H7 (cell line): Measurements from ENCODE around the gene LSM14A. TPM values are rescaled to one million over a fixed set of nuclear protein-coding genes. Genes with fewer than 3 reads are reported as not detected.

Experiments used
- DNase-seq: peaks from one replicate; pipeline ENCODE4 v3.0.0; 2012
- H3K27me3 ChIP-seq: 2 replicates; pipeline ENCODE4 v1.6.0; 2011; ENCODE audit warnings: mild to moderate bottlenecking, low read length; ENCODE audit not compliant: control insufficient read depth, insufficient read depth
- H3K36me3 ChIP-seq: replicated peaks from 2 replicates; pipeline ENCODE4 v1.5.1; 2011; ENCODE audit warnings: low read length; ENCODE audit not compliant: control insufficient read depth, insufficient read depth
- H3K4me3 ChIP-seq: 2 replicates; pipeline ENCODE4 v1.5.1; 2011; ENCODE audit warnings: low read depth, mild to moderate bottlenecking, control low read depth, low read length, moderate library complexity; ENCODE audit not compliant: insufficient read depth
- total RNA-seq: library from RNA; depleted of rRNA; stranded (reverse); fragments of >200 nt; shearing (Covaris generic); gene quantifications from 2 replicates; pipeline ENCODE4 v1.2.3, GENCODE V29; 2014

Gene LSM14A
- total RNA-seq, 1 experiment from 2014 or later = 133 TPM

DNA sequence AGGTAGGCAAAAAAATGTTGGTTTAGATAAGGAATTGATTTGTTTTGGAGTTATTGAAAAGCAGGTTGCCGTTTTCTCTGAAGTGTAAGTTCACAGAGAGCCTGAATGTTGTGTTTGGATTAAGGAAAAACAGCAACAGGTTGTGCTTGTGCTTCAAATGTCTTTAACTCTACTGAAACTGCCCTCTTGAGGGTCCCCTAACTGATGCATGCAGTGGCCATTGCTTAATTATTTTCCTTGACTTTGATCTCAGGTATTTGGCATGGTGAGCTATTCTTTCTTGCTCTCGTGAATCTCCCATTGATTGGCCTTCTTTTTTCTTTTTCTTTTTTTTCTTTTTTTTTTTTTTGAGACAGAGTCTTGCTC is 85.2 kb downstream of the LSM14A start:
- Histone ChIP-seq H3K36me3 (no peaks in the 10 kb centered on the region), H3K27me3 (no peaks in the 10 kb centered on the region), H3K4me3 (no peak overlapping the region)
- DNase-seq = no peak

DNA sequence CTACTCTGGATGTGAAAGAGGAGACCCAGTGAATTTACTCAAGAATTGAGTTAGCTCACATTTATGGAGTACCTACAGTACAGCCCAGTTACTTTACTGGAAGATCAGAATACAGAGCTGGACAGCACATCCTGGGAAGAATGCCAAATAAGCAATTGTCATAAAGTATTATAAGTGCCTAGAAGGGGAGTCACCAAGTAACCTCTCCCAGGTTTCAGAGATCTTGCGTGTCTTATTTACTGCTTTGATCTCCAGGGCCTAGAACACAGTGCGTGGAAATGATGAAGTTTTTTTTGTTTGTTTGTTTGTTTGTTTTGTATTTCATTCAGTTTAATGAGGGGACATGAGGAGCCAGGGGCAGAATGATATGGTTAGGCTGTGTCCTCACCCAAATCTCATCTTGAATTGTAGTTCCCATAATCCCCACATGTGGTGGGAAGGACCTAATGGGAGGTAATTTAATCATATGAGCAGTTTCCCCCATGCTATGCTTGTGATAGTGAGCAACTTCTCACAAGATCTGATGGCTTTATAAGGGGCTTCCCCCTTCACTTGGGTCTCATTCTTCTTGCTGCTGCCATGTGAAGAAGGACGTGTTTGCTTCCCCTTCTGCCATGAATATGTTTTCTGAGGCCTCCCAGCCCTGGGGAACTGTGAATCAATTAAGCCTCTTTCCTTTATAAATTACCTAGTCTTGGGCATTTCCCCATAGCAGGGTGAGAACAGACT is 87.2 kb downstream of the LSM14A start:
- Histone ChIP-seq H3K27me3 (no peaks in the 10 kb centered on the region), H3K4me3 (no peak overlapping the region), H3K36me3 (no peaks in the 10 kb centered on the region)
- no peak for DNase-seq

DNA sequence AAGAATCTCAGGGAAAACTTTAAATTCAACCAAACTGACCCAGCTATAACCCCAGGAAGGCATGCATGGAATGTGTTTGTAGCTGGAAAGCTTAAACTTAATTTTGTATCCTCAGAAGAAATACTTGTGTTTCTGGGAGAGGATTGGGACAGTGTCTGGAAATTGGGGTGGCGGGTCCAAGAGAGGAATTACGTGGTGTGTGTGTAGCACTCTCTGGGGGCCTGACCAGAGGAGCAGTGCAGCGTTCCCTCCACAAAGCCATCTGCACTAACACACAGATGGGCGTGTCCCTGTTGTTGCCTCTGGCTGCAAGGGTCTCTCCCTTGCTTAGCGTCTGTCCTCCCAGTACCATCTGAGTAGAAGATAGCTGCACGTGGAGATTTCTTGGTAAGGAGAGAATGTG is 88.5 kb downstream of the LSM14A start:
- DNase-seq = no peak
- H3K27me3 ChIP-seq = no peaks in the 10 kb centered on the region
- H3K4me3 ChIP-seq = no peak overlapping the region
- no peaks in the 10 kb centered on the region for H3K36me3 ChIP-seq

- Histone ChIP-seq H3K4me3 (no peak overlapping the region), H3K36me3 (no peaks in the 10 kb centered on the region), H3K27me3 (no peaks in the 10 kb centered on the region)
- no peak for DNase-seq
Observed at GRCh38 chr19:34261334-34262109, 89.2 kb downstream of the LSM14A start.

- Histone ChIP-seq H3K4me3 (no peak overlapping the region), H3K27me3 (no peaks in the 10 kb centered on the region), H3K36me3 (no peaks in the 10 kb centered on the region; the same call in 1 of the 2 replicates)
- no peak for DNase-seq
Observed at GRCh38 chr19:34263745-34264237, 91.5 kb downstream of the LSM14A start.

DNA sequence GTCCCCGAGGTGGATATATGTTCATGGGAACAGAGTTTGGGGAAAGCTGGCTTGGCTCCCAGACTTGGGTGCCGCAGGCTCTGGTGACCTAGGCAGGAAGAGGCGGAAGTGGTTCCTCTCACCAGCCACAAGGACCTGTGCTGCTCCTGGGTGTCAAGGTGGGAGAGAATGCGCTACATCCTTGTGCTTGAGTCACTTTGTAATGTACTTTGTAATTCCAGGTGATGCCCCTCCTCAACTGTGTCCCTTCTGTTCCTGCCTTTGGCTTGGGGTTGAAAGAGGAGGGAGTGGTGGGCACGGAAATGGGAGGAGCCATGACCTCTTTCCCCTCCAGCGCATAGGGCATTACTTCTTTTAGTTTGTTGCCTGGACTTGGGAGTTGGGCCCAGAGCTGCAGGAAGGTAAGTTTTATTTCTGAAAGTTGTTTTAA is 92.9 kb downstream of the LSM14A start:
- no peak overlapping the region for H3K4me3 ChIP-seq
- no peak for DNase-seq
- no peaks in the 10 kb centered on the region for H3K27me3 ChIP-seq
- no peaks in the 10 kb centered on the region; the same call in 1 of the 2 replicates for H3K36me3 ChIP-seq

DNA sequence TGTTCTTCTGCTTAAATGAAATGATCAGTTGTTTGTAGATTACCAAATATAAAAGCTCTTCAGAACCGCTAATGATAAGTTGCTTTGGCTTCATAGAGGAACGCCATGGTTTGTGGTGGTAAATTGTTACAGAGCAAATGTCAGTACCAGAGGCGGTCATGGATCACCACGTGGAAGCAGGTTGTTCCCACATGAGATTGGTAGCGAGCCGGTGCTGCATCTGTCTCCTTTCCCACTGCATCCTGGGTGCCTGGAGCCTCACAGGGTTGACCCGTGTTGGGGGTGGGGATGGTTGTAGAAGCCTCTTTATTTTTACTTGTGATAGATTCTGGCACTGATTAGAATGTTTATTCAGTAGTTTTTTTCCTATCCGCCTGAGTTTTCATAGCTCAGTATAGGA is 96.8 kb downstream of the LSM14A start:
- Histone ChIP-seq H3K4me3 (no peak overlapping the region), H3K27me3 (no peaks in the 10 kb centered on the region), H3K36me3 (no peaks in the 10 kb centered on the region; the same call in 1 of the 2 replicates)
- DNase-seq = no peak

DNA sequence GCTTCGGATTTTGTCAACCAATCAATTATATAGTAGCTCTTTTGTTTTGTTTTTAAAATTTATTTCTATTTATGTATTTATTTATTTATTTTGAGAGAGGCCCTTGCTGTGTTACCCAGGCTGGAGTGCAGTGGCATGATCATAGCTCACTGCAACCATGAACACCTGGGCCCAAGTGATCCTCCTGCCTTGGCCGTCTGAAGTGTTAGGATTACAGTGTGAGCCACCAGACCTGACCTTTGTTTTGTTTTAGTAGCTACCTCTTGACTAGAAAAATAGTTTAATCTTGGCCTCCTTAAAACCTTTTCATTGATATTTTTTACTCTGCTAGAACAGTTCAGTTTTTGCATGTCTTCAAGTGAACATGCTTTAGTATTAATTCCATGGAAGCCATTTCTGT is 97.2 kb downstream of the LSM14A start:
- Histone ChIP-seq H3K4me3 (no peak overlapping the region), H3K36me3 (no peaks in the 10 kb centered on the region; the same call in 1 of the 2 replicates), H3K27me3 (no peaks in the 10 kb centered on the region)
- DNase-seq = no peak

DNA sequence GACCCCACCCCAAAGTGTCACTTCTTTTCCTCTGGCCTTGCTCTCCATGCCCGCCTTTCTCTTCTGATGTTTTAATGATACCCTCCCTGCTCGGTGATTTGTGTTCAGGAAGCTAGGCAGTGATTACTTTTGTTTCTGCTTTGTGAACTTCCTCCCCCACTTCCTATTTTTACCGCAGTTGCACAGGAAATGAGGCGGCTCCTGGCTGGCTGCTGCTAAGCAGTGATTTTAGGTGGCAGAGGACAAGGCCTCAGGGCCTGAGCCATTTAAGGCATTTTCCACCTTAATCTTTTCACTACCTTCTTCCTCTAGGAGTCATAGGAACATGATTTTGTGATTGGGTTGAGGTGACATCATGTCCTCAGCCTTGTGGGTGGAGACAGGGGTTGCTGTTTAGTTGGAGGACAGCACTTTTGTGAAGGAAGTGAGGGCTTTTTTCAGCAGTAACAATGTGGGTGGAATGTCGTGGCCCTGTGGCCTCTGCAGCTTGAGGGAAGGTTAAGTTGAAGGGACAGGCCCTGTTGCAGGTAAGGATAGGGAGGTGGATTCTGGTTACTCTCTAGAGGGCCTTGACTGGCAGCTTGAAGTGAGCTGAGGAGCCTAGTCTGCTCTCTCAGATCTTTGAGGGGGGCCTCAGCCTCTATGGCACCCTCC is 97.8 kb downstream of the LSM14A start:
- Histone ChIP-seq H3K36me3 (no peaks in the 10 kb centered on the region; the same call in 1 of the 2 replicates), H3K4me3 (no peak overlapping the region), H3K27me3 (no peaks in the 10 kb centered on the region)
- DNase-seq = no peak

GRCh38 chr19:34273121-34273520 is 100.8 kb downstream of the LSM14A start:
- no peaks in the 10 kb centered on the region for H3K27me3 ChIP-seq
- H3K4me3 ChIP-seq = no peak overlapping the region
- DNase-seq = no peak
- no peaks in the 10 kb centered on the region; the same call in 1 of the 2 replicates for H3K36me3 ChIP-seq

DNA sequence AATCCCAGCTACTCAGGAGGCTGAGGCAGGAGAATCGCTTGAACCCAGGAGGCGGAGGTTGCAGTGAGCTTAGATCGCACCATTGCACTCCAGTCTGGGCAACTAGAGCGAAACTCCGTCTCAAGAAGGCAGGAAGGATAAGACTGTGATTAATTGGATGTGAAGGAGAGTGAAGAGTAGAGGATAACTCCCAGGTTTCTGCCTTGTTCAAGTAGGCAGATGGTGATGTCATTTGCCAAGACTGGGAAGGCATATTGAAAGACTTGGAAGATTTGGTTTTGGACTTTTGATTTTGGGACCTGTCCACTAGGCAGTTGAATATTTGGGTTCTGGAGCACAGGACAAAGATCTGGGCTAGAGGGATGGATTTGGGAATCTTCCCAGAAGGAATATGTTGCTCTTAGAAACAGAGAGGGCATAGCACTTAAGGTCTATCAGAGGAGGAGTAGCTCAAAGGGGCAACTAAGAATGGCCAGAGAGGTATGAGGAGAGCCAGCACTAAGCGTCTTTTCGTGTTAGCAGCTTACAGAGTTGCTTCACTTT is 102.1 kb downstream of the LSM14A start:
- no peaks in the 10 kb centered on the region; the same call in 1 of the 2 replicates for H3K36me3 ChIP-seq
- H3K4me3 ChIP-seq = no peak overlapping the region
- no peaks in the 10 kb centered on the region for H3K27me3 ChIP-seq
- DNase-seq = no peak

DNA sequence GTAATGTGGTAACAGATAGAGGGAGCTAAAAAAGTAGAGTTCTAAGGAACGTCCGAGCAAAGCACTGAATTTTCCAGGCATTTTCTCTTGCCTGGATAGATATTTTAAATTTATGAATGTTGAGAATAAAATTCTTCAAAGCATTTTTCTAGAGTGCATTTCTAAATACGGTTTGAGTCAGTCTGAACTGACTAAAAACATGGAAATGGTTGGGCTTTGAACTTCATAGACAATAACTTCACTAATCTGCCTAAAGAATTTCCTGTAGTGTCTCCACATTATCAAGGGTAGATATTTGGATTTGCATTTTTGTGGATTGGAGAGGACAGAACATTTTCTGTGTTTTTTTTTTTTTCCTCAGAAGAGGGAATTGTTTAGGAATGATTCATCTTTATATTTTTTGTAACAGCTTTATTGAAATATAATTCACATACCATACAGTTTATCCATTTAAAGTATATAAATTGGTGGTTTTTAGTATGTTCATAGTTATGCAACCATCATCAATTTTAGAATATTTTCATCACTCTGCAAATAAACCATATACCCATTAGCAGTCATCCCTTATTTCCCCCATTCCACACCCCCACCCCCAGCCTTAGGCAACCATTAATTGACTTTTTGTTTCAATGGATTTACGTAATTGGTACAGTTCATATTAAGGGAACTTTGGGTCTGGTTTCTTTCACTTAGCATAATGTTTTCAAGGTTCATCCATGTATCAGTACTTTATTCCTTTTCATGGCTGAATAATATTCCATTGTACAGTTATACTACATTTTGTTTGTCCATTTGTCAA is 102.7 kb downstream of the LSM14A start:
- no peak overlapping the region for H3K4me3 ChIP-seq
- H3K27me3 ChIP-seq = no peaks in the 10 kb centered on the region
- DNase-seq = no peak
- no peaks in the 10 kb centered on the region; the same call in 1 of the 2 replicates for H3K36me3 ChIP-seq

DNA sequence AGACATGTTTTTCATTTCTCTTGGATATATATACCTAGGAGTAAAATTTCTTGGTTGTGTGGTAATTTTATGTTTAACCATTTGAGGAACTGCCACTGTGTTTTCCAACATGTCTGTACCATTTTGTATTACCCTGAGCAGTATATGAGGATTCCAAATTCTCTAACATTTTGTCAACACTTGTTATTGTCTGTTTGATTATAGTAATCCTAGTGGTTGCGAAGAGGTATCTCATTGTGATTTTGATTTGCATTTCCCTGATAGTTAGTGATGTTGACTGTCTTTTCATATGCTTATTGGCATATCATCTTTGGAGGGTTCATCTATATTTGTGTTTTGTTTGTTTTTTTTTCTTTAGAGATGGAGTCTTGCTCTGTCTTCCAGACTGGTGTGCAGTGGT is 103.4 kb downstream of the LSM14A start:
- Histone ChIP-seq H3K27me3 (no peaks in the 10 kb centered on the region), H3K36me3 (no peaks in the 10 kb centered on the region; the same call in 1 of the 2 replicates), H3K4me3 (no peak overlapping the region)
- DNase-seq = no peak

DNA sequence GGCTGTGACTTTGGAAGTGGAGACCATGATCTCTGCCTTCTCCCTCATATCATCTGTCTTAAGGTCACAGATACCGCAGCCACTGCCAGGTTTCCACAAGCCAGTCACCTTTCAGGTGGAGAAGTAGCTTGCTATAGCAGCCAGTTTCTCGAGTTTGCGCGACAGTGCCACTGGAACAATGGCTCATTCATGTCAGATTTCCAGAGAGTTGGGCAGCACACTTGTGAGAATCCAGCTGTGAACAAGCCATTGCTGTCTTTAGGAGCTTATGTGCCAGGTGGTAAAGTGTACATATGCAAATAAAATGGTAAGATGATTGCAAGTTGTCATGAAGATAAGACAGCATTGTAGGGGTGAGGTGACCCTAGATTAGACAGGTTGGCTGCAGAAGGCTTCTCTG is 104.3 kb downstream of the LSM14A start:
- no peaks in the 10 kb centered on the region; the same call in 1 of the 2 replicates for H3K36me3 ChIP-seq
- no peak overlapping the region for H3K4me3 ChIP-seq
- no peaks in the 10 kb centered on the region for H3K27me3 ChIP-seq
- no peak for DNase-seq
